HUES6 (cell line): ENCODE measurements around the gene HDAC4.

ENCODE experiments used
- H3K27ac ChIP-seq: 2 replicates; pipeline ENCODE4 v1.7.0; 2013; ENCODE audit warnings: low read depth, mild to moderate bottlenecking, low read length, inconsistent platforms
- H3K27me3 ChIP-seq: 2 replicates; pipeline ENCODE4 v1.6.1; 2013; ENCODE audit warnings: low read length; ENCODE audit not compliant: control insufficient read depth, insufficient read depth
- H3K36me3 ChIP-seq: 2 replicates; pipeline ENCODE4 v1.6.1; 2013; ENCODE audit warnings: low read length; ENCODE audit not compliant: control insufficient read depth, insufficient read depth
- H3K4me1 ChIP-seq: 2 replicates; pipeline ENCODE4 v1.6.1; 2013; ENCODE audit warnings: low read length; ENCODE audit not compliant: control insufficient read depth, insufficient read depth
- H3K4me3 ChIP-seq: 2 replicates; pipeline ENCODE4 v1.5.1; 2013; ENCODE audit warnings: low read depth, low read length
- H3K9ac ChIP-seq: one replicate; pipeline ENCODE4 v1.6.1; 2013; ENCODE audit warnings: mild to moderate bottlenecking, low read length
- H3K9me3 ChIP-seq: 2 replicates; pipeline ENCODE4 v1.6.1; 2013; ENCODE audit warnings: low read depth, low read length; ENCODE audit not compliant: control insufficient read depth, insufficient read depth

The HDAC4 gene

GRCh38 chr2:239395524-239395923, 5.3 kb downstream of the HDAC4 start:
- peaks cover 17% of the 10 kb centered on the region for H3K4me1 ChIP-seq
- no peak overlapping the region for H3K9ac ChIP-seq
- H3K27me3 ChIP-seq: no peaks in the 10 kb centered on the region
- H3K36me3 ChIP-seq: no peaks in the 10 kb centered on the region
- H3K4me3 ChIP-seq: no peak overlapping the region
- no peaks in the 10 kb centered on the region for H3K9me3 ChIP-seq
- no peak overlapping the region for H3K27ac ChIP-seq

GRCh38 chr2:239394978-239395377, 5.8 kb downstream of the HDAC4 start:
- H3K36me3 ChIP-seq: no peaks in the 10 kb centered on the region
- H3K4me1 ChIP-seq: peaks cover 17% of the 10 kb centered on the region
- no peak overlapping the region for H3K9ac ChIP-seq
- no peak overlapping the region for H3K4me3 ChIP-seq
- H3K27me3 ChIP-seq: no peaks in the 10 kb centered on the region
- no peaks in the 10 kb centered on the region for H3K9me3 ChIP-seq
- no peak overlapping the region for H3K27ac ChIP-seq

DNA sequence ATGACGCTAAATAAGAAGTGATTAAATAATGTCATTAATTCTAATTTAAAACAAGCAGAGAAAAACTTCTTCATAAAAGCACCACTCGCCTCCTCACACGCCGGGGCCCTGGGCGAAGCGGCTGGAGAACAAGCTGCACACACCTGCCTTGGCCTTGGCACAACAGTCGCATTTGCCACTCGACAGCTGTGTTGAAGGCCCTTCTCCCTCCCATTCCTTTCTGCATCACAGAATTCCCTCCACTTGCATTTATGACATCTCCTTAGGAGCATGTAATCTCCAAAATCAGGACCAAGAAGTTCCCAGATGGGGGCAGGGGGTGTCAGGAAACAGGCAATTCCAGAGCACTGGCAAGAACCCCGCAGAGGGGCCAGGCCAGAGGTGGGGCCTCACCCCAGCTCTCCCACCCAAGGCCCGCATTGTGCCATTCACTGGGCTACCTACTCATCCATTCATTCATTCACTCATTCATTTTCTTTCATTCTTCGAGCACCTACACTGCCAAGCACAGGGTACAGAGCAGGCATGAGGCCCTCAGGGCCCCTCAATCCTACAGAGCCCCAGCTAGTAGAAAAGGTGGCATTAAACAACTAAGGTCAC, 6.4 kb downstream of the HDAC4 start:
- Histone ChIP-seq H3K27me3 (no peaks in the 10 kb centered on the region), H3K4me3 (no peak overlapping the region), H3K9ac (no peak overlapping the region), H3K27ac (no peak overlapping the region), H3K9me3 (no peaks in the 10 kb centered on the region), H3K36me3 (no peaks in the 10 kb centered on the region; the same call in 1 of the 2 replicates), H3K4me1 (peaks cover 17% of the 10 kb centered on the region)

DNA sequence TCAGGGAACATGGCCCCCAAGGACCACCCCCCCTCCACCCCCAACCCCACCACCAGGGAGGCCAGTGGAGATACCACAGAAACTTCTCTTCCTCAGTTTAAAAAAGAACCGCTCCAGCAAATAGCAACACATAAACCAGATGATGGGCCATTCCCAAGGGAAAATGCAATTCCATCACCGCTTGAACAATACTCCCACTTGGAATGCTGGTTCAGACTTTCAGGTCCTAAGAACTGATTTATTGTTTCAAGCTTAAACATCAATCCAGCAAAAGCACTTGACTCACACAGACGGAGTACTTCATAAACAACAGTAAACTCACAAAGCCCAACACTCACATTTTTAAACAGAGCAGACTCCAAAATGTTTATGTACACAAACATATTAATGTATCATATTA, 6.9 kb downstream of the HDAC4 start:
- Histone ChIP-seq H3K27me3 (no peaks in the 10 kb centered on the region), H3K9me3 (no peaks in the 10 kb centered on the region)

GRCh38 chr2:239393388-239393940, 7.4 kb downstream of the HDAC4 start:
- Histone ChIP-seq H3K27ac (no peak overlapping the region), H3K36me3 (no peaks in the 10 kb centered on the region; the same call in 1 of the 2 replicates), H3K4me1 (peaks cover 7% of the 10 kb centered on the region), H3K4me3 (no peak overlapping the region), H3K27me3 (no peaks in the 10 kb centered on the region), H3K9ac (no peak overlapping the region), H3K9me3 (no peaks in the 10 kb centered on the region)

More for the DNA sequence above, 6.9 kb downstream of the HDAC4 start:
- no peaks in the 10 kb centered on the region; the same call in 1 of the 2 replicates for H3K36me3 ChIP-seq
- H3K9ac ChIP-seq: no peak overlapping the region
- no peak overlapping the region for H3K27ac ChIP-seq
- H3K4me1 ChIP-seq: peaks cover 12% of the 10 kb centered on the region
- no peak overlapping the region for H3K4me3 ChIP-seq

GRCh38 chr2:239392688-239393387, 8.0 kb downstream of the HDAC4 start:
- H3K4me1 ChIP-seq: peaks cover 2% of the 10 kb centered on the region; the same call in 1 of the 2 replicates
- H3K36me3 ChIP-seq: no peaks in the 10 kb centered on the region; the same call in 1 of the 2 replicates
- H3K4me3 ChIP-seq: no peak overlapping the region
- H3K27ac ChIP-seq: no peak overlapping the region
- H3K9me3 ChIP-seq: no peaks in the 10 kb centered on the region
- no peak overlapping the region for H3K9ac ChIP-seq
- no peaks in the 10 kb centered on the region for H3K27me3 ChIP-seq

DNA sequence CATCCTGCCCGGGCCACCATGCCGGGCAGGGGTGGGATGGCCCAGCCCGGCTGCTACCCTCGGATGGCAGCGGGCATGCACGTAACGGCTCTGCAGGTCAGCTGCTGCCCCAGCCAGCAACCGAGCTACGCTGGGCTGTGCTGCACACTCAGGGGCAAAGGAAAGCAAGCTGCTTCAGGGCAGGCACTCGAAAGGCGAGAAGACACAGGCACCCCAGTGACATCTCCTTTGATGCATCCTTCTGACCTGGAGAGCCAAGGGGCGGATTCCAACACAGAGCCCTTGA, 8.8 kb downstream of the HDAC4 start:
- Histone ChIP-seq H3K9me3 (no peaks in the 10 kb centered on the region), H3K27me3 (no peaks in the 10 kb centered on the region), H3K4me3 (no peak overlapping the region), H3K27ac (no peak overlapping the region), H3K36me3 (no peaks in the 10 kb centered on the region; the same call in 1 of the 2 replicates), H3K9ac (no peak overlapping the region), H3K4me1 (peaks cover 2% of the 10 kb centered on the region; the same call in 1 of the 2 replicates)

GRCh38 chr2:239391286-239392071, 9.3 kb downstream of the HDAC4 start:
- Histone ChIP-seq H3K9ac (no peak overlapping the region), H3K4me1 (peaks cover 2% of the 10 kb centered on the region; the same call in 1 of the 2 replicates), H3K36me3 (no peaks in the 10 kb centered on the region; the same call in 1 of the 2 replicates), H3K4me3 (no peak overlapping the region), H3K9me3 (no peaks in the 10 kb centered on the region), H3K27me3 (no peaks in the 10 kb centered on the region), H3K27ac (no peak overlapping the region)

- Histone ChIP-seq H3K9ac (no peak overlapping the region), H3K36me3 (no peaks in the 10 kb centered on the region; the same call in 1 of the 2 replicates), H3K27me3 (no peaks in the 10 kb centered on the region), H3K4me3 (no peak overlapping the region), H3K9me3 (no peaks in the 10 kb centered on the region), H3K27ac (no peak overlapping the region), H3K4me1 (peaks cover 2% of the 10 kb centered on the region; the same call in 1 of the 2 replicates)
These were observed 10.1 kb downstream of the HDAC4 start for GRCh38 chr2:239390546-239391285.

GRCh38 chr2:239389414-239390329, 11.1 kb downstream of the HDAC4 start:
- Histone ChIP-seq H3K27me3 (no peaks in the 10 kb centered on the region), H3K36me3 (no peaks in the 10 kb centered on the region; the same call in 1 of the 2 replicates), H3K9me3 (no peaks in the 10 kb centered on the region), H3K9ac (no peak overlapping the region), H3K4me3 (no peak overlapping the region), H3K4me1 (peaks cover 2% of the 10 kb centered on the region; the same call in 1 of the 2 replicates), H3K27ac (no peak overlapping the region)
